ENCODE measurements around the gene ERICH6B. TPM values are rescaled to one million over a fixed set of nuclear protein-coding genes. Genes with fewer than 3 reads are reported as not detected.
"Not testable (repeated sequence)": the region's sequence is repeated elsewhere in the genome, so short reads cannot be mapped to it uniquely, and the experiment has no call there.

ERICH6B gene
- total and polyA plus RNA-seq, 2 of the 8 experiments (the other 6 are each of a cell fraction or from before 2014, with no cell fraction given) = not detected

- H3K14ac ChIP-seq (ENCODE audit: insufficient read length); H3K9ac ChIP-seq (replicated peaks in 1 of 4; ENCODE audit: extremely low read depth in 1 of 4, low read depth in 3 of 4, low read length in 3 of 4); H3K23me2 ChIP-seq (ENCODE audit: low read depth, low read length); H3K79me1 ChIP-seq (ENCODE audit: low read depth, low read length); H3K18ac ChIP-seq (ENCODE audit: extremely low read depth, low read length); H2BK20ac ChIP-seq (ENCODE audit: low read length); H2BK5ac ChIP-seq (ENCODE audit: low read depth, low read length); H3K56ac ChIP-seq (replicated peaks; ENCODE audit: insufficient read length, low read depth, low read length); H4K8ac ChIP-seq (ENCODE audit: extremely low read depth, insufficient read depth, low read length); DNase-seq (ENCODE audit: low read depth in 1 of 2, low spot score in 2 of 2); H3K4me2 ChIP-seq (ENCODE audit: insufficient read depth in 1 of 2, low read depth in 2 of 2, low read length in 2 of 2); H3K36me3 ChIP-seq (ENCODE audit: control insufficient read depth in 2 of 4, insufficient read depth in 4 of 4, low read length in 3 of 4); H4K91ac ChIP-seq (replicated peaks; ENCODE audit: insufficient read length, low read length); H3K4ac ChIP-seq (replicated peaks; ENCODE audit: insufficient read length, low read depth, low read length); H2AK5ac ChIP-seq (ENCODE audit: low read depth, low read length); CTCF ChIA-PET (ENCODE audit: partially characterized antibody); H2BK12ac ChIP-seq (ENCODE audit: low read depth, low read length); H3K79me2 ChIP-seq (ENCODE audit: control insufficient read depth in 1 of 2, insufficient read depth in 2 of 2, low read length in 2 of 2); H4K20me1 ChIP-seq (replicated peaks in 1 of 2; ENCODE audit: control insufficient read depth in 1 of 2, insufficient read depth in 2 of 2, low read length in 2 of 2); H4K5ac ChIP-seq (ENCODE audit: insufficient read length, low read depth, low read length); H2BK120ac ChIP-seq (replicated peaks; ENCODE audit: low read depth, low read length); H3K27ac ChIP-seq (ENCODE audit: low read depth, low read length); H3K27me3 ChIP-seq (replicated peaks in 1 of 4; ENCODE audit: control insufficient read depth in 3 of 4, extremely low read depth in 1 of 4, insufficient read depth in 3 of 4, low read length in 3 of 4); FAIRE-seq; H3K4me1 ChIP-seq (replicated peaks in 1 of 4; ENCODE audit: control insufficient read depth in 3 of 4, insufficient read depth in 4 of 4, low read length in 3 of 4); H3K9me3 ChIP-seq (ENCODE audit: insufficient read depth in 2 of 2, low read depth in 1 of 2, low read length in 1 of 2); H3K4me3 ChIP-seq (ENCODE audit: extremely low read depth in 1 of 4, insufficient read depth in 2 of 4, low read depth in 3 of 4, low read length in 4 of 4); H3K23ac ChIP-seq (ENCODE audit: insufficient read length); POLR2A ChIA-PET (ENCODE audit: partially characterized antibody); H2BK15ac ChIP-seq (ENCODE audit: low read length): not testable (repeated sequence)
- WGBS, 2 experiments (ENCODE audit: extremely low coverage in 1 of 2, insufficient coverage in 1 of 2, insufficient read length in 1 of 2, insufficient replicate concordance in 2 of 2, low coverage in 1 of 2, low lambda C conversion rate in 2 of 2, missing lambda C conversion rate in 1 of 2) = 57% methylated on average over 1 of the region's 1 CpG; no CpG with 5 or more reads in 1 of the 2 experiments
- 0 out of 2 replicates have a peak overlapping the region, but pooled peaks have one; percentile 33 for H2AFZ ChIP-seq (ENCODE audit: low read length)
Measured at GRCh38 chr13:45660458-45660857, 44.9 kb upstream of the ERICH6B start.
